HepG2 (cell line): ENCODE measurements around the gene TXNDC2. TPM values are rescaled to one million over a fixed set of nuclear protein-coding genes. Genes with fewer than 3 reads are reported as not detected.
A peak's percentile ranks its signal among the peaks of the same experiment; 100 is the strongest.

Source experiments
- AKAP8 ChIP-seq: sonication (generic); formaldehyde crosslinking; IDR thresholded peaks from 2 replicates; pipeline ENCODE4 v1.5.1; 2020; ENCODE audit warnings: mild to moderate bottlenecking, missing genetic modification reagents
- ATM ChIP-seq: fragments of 450-650 bp; IDR thresholded peaks from 2 replicates; pipeline ENCODE4 v1.7.1; 2017; ENCODE audit warnings: mild to moderate bottlenecking, borderline replicate concordance
- BRCA1 ChIP-seq: sonication (generic); formaldehyde crosslinking; IDR thresholded peaks from 2 replicates; pipeline ENCODE4 v1.4.0; 2020; ENCODE audit warnings: missing genetic modification reagents
- HOXA3 ChIP-seq: sonication (generic); formaldehyde crosslinking; IDR thresholded peaks from 2 replicates; pipeline ENCODE4 v1.5.0; 2020; ENCODE audit warnings: missing genetic modification reagents
- NFKB2 ChIP-seq: sonication (generic); formaldehyde crosslinking; IDR thresholded peaks from 2 replicates; pipeline ENCODE4 v1.4.0; 2020; ENCODE audit warnings: missing genetic modification reagents, borderline replicate concordance
- NRL ChIP-seq: sonication (generic); formaldehyde crosslinking; IDR thresholded peaks from 2 replicates; pipeline ENCODE4 v1.5.0; 2020; ENCODE audit warnings: missing genetic modification reagents, mild to moderate bottlenecking, moderate library complexity, borderline replicate concordance
- PAF1 ChIP-seq: IDR thresholded peaks from 2 replicates; pipeline ENCODE4 v1.6.1; 2016; ENCODE audit warnings: missing genetic modification reagents, missing compliant biosample characterization
- POLR2G ChIP-seq: fragments of 200-400 bp; formaldehyde crosslinking; IDR thresholded peaks from 2 replicates; pipeline ENCODE4 v1.6.1; 2018; ENCODE audit warnings: mild to moderate bottlenecking, low read depth, low read length, moderate library complexity
- SMARCC2 ChIP-seq: fragments of 450-650 bp; IDR thresholded peaks from 2 replicates; pipeline ENCODE4 v1.6.1; 2017; ENCODE audit warnings: antibody characterized with exemption, mild to moderate bottlenecking
- ZNF253 ChIP-seq: sonication (generic); formaldehyde crosslinking; IDR thresholded peaks from 2 replicates; pipeline ENCODE4 v1.8.0; 2022; ENCODE audit warnings: mild to moderate bottlenecking, missing genetic modification reagents, borderline replicate concordance
- ZNF460 ChIP-seq: sonication (generic); formaldehyde crosslinking; IDR thresholded peaks from 2 replicates; pipeline ENCODE4 v1.5.1; 2020; ENCODE audit warnings: missing genetic modification reagents, mild to moderate bottlenecking, borderline replicate concordance
- ZNF746 ChIP-seq: sonication (generic); formaldehyde crosslinking; IDR thresholded peaks from 2 replicates; pipeline ENCODE4 v1.8.0; 2022; ENCODE audit warnings: mild to moderate bottlenecking, missing genetic modification reagents
- ZNF780A ChIP-seq: sonication (generic); formaldehyde crosslinking; IDR thresholded peaks from 2 replicates; pipeline ENCODE4 v1.8.0; 2022; ENCODE audit warnings: mild to moderate bottlenecking, missing genetic modification reagents, moderate library complexity
- ZNF790 ChIP-seq: sonication (generic); formaldehyde crosslinking; IDR thresholded peaks from 2 replicates; pipeline ENCODE4 v1.8.0; 2022; ENCODE audit warnings: missing genetic modification reagents, mild to moderate bottlenecking, borderline replicate concordance
- polyA plus RNA-seq, 8 experiments: library from polyadenylated mRNA; depleted of rRNA in 3 of 8; stranded (reverse) in 7 of 8; unstranded in 1 of 8; fragments of >200 nt; fragmentation: Illumina TruSeq in 4 of 8; extraction: Trizol in 4 of 8; gene quantifications; 2 replicates each; pipeline versions ENCODE4 v1.2.1 to v1.2.3, GENCODE V29; 2011 to 2016; ENCODE audit warnings: low read depth in 4 of 8, missing spikeins in 1 of 8, mixed read lengths in 1 of 8; ENCODE audit not compliant: insufficient read depth in 1 of 8
- total RNA-seq, 5 experiments: library from RNA; depleted of rRNA; stranded (reverse); fragments of >200 nt; fragmentation: Illumina TruSeq; extraction: Trizol; gene quantifications; 2 replicates each; pipeline ENCODE4 v1.2.3, GENCODE V29; 2016; ENCODE audit warnings: low read depth in 1 of 5
- TF ChIP-seq, protein P1 (sequence below): sonication (generic); formaldehyde crosslinking; IDR thresholded peaks from 2 replicates; pipeline ENCODE4 v1.5.0; 2020; ENCODE audit warnings: mild to moderate bottlenecking, missing genetic modification reagents, borderline replicate concordance
- TF ChIP-seq, protein P2 (sequence below): sonication (generic); formaldehyde crosslinking; IDR thresholded peaks from 2 replicates; pipeline ENCODE4 v1.4.0; 2020; ENCODE audit warnings: mild to moderate bottlenecking, missing genetic modification reagents
- TF ChIP-seq, protein P3 (sequence below): IDR thresholded peaks from 2 replicates; pipeline ENCODE4 v1.6.1; 2018; ENCODE audit warnings: missing genetic modification reagents, mild to moderate bottlenecking, missing compliant biosample characterization
- TF ChIP-seq, protein P4 (sequence below): sonication (generic); formaldehyde crosslinking; IDR thresholded peaks from 2 replicates; pipeline ENCODE4 v1.4.0; 2020; ENCODE audit warnings: missing genetic modification reagents
- TF ChIP-seq, protein P5 (sequence below): sonication (generic); formaldehyde crosslinking; conservative IDR thresholded peaks from 2 replicates; pipeline ENCODE4 v1.8.0; 2022; ENCODE audit warnings: low read depth, missing genetic modification reagents

The TXNDC2 gene
- total and polyA plus RNA-seq, 2 of the 13 experiments (the other 11 are each of a cell fraction or from before 2014, with no cell fraction given): not detected

DNA sequence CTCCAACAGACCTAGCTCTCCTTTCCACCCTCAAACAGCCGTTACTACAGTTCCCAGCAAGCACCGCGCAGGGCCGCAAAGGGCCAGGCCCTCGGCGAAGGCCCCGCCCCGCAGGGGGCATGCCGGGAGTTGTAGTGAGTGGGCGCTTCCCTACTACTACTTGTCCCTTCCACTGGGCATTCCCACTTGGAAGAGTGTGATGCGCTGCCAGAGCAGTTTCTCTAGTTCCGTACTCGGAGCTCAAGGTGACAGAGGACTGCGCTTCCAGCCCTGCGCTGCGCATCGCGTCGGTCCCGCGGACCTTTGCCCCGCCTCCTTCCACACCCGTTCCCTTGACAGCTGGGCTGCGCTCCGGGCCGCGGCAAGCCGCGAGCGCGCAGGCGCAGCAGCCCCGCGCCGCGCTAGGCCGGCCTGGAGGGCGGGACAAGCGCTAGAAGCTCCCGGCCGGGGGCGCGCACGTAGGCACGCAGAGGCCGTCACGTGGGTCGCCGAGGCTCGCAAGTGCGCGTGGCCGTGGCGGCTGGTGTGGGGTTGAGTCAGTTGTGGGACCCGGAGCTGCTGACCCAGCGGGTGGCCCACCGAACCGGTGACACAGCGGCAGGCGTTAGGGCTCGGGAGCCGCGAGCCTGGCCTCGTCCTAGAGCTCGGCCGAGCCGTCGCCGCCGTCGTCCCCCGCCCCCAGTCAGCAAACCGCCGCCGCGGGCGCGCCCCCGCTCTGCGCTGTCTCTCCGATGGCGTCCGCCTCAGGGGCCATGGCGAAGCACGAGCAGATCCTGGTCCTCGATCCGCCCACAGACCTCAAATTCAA lies 28.0 kb downstream of the TXNDC2 start, which contains the start of gene VAPA (continued):
- TF ChIP-seq, protein P1, sequence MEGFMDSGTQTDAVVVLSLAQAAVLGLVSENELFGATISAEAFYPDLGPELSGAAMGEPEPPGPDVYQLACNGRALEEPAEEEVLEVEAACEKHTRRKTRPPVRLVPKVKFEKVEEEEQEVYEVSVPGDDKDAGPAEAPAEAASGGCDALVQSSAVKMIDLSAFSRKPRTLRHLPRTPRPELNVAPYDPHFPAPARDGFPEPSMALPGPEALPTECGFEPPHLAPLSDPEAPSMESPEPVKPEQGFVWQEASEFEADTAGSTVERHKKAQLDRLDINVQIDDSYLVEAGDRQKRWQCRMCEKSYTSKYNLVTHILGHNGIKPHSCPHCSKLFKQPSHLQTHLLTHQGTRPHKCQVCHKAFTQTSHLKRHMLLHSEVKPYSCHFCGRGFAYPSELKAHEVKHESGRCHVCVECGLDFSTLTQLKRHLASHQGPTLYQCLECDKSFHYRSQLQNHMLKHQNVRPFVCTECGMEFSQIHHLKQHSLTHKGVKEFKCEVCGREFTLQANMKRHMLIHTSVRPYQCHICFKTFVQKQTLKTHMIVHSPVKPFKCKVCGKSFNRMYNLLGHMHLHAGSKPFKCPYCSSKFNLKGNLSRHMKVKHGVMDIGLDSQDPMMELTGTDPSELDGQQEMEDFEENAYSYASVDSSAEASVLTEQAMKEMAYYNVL (CRISPR knock-in tag): 0 out of 2 replicates have a peak, but pooled peaks have one; percentile 35
- TF ChIP-seq POLR2G (peak; percentile 81), ZNF460 (CRISPR knock-in tag) (no peak), ZNF746 (CRISPR knock-in tag) (peak; percentile 44; the same call in 1 of the 2 replicates), PAF1 (CRISPR knock-in tag) (no peak), ZNF253 (CRISPR knock-in tag) (no peak), ZNF780A (CRISPR knock-in tag) (no peak), HOXA3 (peak; percentile 74), ATM (no peak), AKAP8 (no peak), NRL (peak; percentile 54; the same call in 1 of the 2 replicates), ZNF790 (no peak), NFKB2 (CRISPR knock-in tag) (0 out of 2 replicates have a peak, but pooled peaks have one; percentile 50), BRCA1 (peak; percentile 72; the same call in 1 of the 2 replicates), SMARCC2 (no peak)
- TF ChIP-seq, protein P2, sequence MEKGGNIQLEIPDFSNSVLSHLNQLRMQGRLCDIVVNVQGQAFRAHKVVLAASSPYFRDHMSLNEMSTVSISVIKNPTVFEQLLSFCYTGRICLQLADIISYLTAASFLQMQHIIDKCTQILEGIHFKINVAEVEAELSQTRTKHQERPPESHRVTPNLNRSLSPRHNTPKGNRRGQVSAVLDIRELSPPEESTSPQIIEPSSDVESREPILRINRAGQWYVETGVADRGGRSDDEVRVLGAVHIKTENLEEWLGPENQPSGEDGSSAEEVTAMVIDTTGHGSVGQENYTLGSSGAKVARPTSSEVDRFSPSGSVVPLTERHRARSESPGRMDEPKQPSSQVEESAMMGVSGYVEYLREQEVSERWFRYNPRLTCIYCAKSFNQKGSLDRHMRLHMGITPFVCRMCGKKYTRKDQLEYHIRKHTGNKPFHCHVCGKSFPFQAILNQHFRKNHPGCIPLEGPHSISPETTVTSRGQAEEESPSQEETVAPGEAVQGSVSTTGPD: no peak
- TF ChIP-seq, protein P3, sequence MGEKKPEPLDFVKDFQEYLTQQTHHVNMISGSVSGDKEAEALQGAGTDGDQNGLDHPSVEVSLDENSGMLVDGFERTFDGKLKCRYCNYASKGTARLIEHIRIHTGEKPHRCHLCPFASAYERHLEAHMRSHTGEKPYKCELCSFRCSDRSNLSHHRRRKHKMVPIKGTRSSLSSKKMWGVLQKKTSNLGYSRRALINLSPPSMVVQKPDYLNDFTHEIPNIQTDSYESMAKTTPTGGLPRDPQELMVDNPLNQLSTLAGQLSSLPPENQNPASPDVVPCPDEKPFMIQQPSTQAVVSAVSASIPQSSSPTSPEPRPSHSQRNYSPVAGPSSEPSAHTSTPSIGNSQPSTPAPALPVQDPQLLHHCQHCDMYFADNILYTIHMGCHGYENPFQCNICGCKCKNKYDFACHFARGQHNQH (CRISPR knock-in tag): no peak
- TF ChIP-seq, protein P4, sequence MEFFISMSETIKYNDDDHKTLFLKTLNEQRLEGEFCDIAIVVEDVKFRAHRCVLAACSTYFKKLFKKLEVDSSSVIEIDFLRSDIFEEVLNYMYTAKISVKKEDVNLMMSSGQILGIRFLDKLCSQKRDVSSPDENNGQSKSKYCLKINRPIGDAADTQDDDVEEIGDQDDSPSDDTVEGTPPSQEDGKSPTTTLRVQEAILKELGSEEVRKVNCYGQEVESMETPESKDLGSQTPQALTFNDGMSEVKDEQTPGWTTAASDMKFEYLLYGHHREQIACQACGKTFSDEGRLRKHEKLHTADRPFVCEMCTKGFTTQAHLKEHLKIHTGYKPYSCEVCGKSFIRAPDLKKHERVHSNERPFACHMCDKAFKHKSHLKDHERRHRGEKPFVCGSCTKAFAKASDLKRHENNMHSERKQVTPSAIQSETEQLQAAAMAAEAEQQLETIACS (CRISPR knock-in tag): peak; percentile 99
- TF ChIP-seq, protein P5, sequence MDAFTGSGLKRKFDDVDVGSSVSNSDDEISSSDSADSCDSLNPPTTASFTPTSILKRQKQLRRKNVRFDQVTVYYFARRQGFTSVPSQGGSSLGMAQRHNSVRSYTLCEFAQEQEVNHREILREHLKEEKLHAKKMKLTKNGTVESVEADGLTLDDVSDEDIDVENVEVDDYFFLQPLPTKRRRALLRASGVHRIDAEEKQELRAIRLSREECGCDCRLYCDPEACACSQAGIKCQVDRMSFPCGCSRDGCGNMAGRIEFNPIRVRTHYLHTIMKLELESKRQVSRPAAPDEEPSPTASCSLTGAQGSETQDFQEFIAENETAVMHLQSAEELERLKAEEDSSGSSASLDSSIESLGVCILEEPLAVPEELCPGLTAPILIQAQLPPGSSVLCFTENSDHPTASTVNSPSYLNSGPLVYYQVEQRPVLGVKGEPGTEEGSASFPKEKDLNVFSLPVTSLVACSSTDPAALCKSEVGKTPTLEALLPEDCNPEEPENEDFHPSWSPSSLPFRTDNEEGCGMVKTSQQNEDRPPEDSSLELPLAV (CRISPR knock-in tag): no peak
